GM23248 (cell line): ENCODE data around the gene RPS16.

ENCODE experiments used
- EZH2 ChIP-seq: fragments of 200-600 bp; sonication (generic); IDR thresholded peaks from 2 replicates; pipeline ENCODE4 v1.6.1; 2018; ENCODE audit warnings: antibody characterized with exemption, mild to moderate bottlenecking; ENCODE audit not compliant: insufficient read depth, poor library complexity, severe bottlenecking
- EZH2phosphoT487 ChIP-seq: fragments of 200-600 bp; sonication (generic); IDR thresholded peaks from 2 replicates; pipeline ENCODE4 v1.6.1; 2018; ENCODE audit warnings: antibody characterized with exemption, moderate library complexity, mild to moderate bottlenecking, low read depth; ENCODE audit not compliant: insufficient read depth

GRCh38 chr19:39469567-39469966 lies 33.8 kb upstream of the RPS16 start:
- TF ChIP-seq EZH2phosphoT487 (no peak), EZH2 (no peak)
